22Rv1 (cell line): Measurements from ENCODE around the gene NLGN2.

ENCODE experiments used
- ZFX ChIP-seq: fragments of 450-650 bp; IDR thresholded peaks from 2 replicates; pipeline ENCODE4 v1.6.1; 2017; ENCODE audit warnings: antibody characterized with exemption, borderline replicate concordance
- TF ChIP-seq, protein P1 (sequence below): fragments of 450-650 bp; IDR thresholded peaks from 2 replicates; pipeline ENCODE4 v1.5.1; 2017; ENCODE audit warnings: mild to moderate bottlenecking

DNA sequence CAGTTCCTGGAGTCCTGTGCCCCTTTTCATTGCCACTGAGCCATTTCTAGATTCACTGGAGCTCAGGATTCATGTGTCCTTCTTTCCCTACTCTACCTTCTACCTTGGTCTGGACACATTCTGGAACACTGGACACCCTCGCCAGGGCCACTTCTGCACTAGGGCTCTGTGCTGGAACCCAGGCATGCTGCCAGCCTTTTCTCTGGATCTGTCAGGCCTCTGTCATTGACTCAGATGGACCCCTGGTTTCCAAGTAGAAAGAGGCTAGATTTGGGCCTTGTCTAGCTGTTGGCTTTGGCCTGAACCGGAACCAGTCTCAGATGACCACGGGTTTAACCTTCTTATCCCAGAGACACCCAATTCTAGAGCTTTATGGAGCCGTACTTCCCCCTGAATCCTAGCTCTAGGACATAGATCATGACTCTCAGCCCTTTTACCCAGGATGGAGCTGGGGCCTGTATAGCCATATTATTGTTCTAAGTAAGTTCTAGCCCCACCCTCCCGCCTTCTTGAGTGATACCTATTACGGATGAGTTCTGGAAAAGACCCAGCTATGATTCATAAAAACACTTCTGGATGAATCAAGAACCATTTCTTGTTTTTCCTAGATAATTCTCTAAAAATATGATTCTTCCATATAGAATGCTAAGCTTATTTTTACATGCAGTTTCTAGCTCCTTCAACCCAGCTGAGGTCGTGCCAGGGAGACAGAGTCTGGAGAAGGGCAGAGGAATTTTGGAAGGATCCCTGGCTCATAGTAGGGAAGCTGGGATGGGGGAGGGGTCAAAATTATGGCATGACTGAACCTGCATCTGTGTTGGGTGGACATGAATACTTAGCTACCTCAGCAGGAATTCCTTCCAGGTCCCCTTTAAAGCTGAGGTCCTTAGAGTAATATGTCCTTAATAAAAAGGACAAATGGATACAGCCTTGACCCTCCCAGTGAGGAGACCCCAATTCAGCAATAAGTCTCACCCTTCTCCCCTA lies 36.1 kb downstream of the NLGN2 start:
- TF ChIP-seq, protein P1, sequence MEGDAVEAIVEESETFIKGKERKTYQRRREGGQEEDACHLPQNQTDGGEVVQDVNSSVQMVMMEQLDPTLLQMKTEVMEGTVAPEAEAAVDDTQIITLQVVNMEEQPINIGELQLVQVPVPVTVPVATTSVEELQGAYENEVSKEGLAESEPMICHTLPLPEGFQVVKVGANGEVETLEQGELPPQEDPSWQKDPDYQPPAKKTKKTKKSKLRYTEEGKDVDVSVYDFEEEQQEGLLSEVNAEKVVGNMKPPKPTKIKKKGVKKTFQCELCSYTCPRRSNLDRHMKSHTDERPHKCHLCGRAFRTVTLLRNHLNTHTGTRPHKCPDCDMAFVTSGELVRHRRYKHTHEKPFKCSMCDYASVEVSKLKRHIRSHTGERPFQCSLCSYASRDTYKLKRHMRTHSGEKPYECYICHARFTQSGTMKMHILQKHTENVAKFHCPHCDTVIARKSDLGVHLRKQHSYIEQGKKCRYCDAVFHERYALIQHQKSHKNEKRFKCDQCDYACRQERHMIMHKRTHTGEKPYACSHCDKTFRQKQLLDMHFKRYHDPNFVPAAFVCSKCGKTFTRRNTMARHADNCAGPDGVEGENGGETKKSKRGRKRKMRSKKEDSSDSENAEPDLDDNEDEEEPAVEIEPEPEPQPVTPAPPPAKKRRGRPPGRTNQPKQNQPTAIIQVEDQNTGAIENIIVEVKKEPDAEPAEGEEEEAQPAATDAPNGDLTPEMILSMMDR: no peak
- no peak for TF ChIP-seq ZFX
